HG02884 (cell line): ENCODE results near the gene POLR3A.
"Not testable (repeated sequence)": the region's sequence is repeated elsewhere in the genome, so short reads cannot be mapped to it uniquely, and the experiment has no call there.

Source experiments
- ATAC-seq: cut with Tn5 transposase; IDR thresholded peaks from one replicate; pipeline ENCODE4 v1.9.1; 2021; ENCODE audit warnings: mild to moderate bottlenecking, moderate library complexity; ENCODE audit not compliant: unreplicated experiment

The POLR3A gene

DNA sequence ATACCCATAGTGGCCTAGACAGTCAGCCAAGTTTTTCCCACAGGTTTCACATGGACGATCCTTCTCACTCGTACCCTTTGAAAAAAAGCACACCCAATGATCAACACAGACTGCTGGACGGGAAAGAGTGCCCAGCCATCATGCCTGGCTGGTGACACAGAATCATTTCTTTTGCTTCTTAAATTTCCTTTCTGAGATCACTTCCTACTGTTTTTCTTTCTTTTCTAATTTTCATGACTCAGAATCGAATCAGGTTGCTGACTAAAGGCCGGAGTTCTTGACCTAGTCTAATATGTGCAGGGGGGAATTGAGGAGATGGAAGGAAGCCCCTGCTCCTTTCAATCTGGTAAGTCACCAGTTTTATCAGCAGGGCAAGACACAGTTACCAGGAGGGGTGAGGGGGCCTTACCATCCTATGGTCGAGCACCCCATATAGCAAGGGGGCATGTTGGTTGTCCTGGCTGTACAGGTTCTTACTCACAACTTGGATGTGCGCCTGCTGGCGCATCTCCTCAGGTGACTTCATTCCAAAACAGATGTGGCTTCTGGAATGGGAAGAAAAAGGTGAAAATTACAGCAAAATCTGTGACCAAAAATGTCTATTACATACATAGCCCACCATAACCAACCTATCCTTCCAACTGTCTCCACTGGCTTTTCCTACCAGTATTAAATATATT, 3.5 kb downstream of the POLR3A start:
- ATAC-seq, result no peak

DNA sequence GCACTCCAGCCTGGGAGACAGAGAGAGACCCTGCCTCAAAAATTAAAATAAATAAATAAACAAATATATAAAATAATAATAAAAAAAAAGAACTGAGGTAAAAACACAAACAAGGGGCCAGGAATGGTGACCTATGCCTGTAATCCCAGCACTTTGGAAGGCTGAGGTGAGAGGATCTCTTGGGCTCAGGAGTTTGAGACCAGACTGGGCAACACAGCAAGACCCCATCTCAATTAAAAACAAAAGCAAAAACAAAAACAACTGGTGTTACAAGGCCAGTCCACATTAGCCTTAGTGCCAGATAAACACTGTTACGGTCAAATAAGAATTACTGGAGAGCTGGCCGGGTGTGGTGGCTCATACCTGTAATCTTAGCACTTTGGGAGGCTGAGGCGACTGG, 5.6 kb downstream of the POLR3A start:
- no peak for ATAC-seq

DNA sequence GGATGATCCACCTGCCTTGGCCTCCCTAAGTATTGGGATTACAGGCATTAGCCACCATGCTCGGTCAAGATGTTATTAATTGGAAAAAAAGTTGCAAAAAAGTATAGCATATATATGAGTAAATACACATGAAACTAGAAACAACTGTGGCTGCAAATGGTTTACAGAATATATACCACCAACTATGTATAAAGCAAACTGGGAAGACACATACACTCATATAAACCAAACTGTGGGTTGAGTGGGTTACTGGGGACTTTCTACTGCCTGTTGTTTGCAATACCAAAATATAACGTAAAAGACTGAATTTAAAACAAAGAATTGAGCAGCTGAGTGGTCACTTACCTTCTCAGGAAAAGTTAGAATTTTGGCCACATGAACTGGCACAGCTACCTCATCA, 8.1 kb downstream of the POLR3A start:
- ATAC-seq, result no peak

- no peak for ATAC-seq
Measured at GRCh38 chr10:78019264-78019663, 10.1 kb downstream of the POLR3A start.

GRCh38 chr10:78017856-78018255, 11.5 kb downstream of the POLR3A start:
- ATAC-seq, result no peak

GRCh38 chr10:78015546-78015945, 13.8 kb downstream of the POLR3A start:
- ATAC-seq, result no peak

DNA sequence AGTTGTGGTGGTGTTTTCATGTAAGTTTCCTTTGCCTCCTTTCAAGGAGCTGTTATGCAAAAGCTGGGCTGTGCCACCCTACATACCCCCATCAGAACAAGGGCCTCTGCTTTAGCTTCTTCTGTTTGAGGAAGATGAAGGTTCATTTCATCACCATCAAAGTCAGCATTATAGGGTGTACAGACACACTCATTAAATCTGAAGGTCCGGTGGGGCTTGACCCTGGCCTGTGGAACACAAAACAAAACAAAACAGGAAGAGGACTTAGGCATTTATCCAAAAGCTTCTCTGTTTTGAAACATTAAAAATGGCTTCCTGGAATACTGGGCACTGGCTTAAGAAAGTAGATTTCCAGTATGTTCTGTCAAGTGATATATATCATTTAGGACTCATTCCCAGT, 15.8 kb downstream of the POLR3A start:
- no peak for ATAC-seq

- no peak for ATAC-seq
Measured at GRCh38 chr10:78011065-78011464, 18.2 kb downstream of the POLR3A start.

GRCh38 chr10:78010278-78010677, 19.0 kb downstream of the POLR3A start:
- no peak for ATAC-seq

GRCh38 chr10:78009662-78010061, 19.7 kb downstream of the POLR3A start:
- no peak for ATAC-seq

GRCh38 chr10:78007172-78007571, 22.1 kb downstream of the POLR3A start:
- ATAC-seq, result no peak

DNA sequence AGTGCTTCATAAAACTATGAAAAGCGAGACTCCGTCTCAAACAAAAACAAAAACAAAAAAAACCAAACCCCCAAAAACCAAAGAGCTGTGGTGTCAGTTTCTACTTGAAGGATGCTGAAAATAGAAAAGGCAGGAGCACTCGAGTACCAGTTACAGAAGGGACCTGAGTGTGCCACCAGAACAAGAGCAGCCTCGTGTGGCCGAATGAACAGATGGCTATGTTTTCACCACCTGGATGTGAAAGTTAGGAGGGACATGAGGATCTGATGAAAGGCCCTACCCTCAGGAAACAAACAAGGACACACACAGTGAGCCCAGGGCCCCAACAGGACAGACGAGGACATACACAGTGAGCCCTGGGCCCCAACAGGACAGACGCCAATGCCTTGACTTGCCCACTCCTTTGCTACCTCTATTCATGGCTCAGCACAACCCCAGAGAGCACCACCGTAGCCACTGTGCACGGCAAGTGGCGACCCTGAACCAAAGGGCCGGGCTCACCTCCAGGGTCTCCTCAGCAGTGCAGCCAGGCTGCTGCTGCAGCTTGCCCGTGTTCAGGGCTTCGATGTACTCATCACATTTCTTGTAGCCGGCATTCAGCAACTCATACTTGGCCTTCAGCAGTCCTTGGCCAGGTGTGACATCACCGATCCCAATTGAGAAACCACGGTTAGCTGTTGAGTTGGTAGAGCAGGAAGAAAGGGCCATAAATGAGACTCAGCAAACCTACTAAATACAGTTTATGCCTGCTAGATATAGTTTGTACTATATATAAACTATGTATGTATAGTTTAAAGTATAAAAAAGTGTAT, 24.9 kb downstream of the POLR3A start:
- ATAC-seq, result no peak

DNA sequence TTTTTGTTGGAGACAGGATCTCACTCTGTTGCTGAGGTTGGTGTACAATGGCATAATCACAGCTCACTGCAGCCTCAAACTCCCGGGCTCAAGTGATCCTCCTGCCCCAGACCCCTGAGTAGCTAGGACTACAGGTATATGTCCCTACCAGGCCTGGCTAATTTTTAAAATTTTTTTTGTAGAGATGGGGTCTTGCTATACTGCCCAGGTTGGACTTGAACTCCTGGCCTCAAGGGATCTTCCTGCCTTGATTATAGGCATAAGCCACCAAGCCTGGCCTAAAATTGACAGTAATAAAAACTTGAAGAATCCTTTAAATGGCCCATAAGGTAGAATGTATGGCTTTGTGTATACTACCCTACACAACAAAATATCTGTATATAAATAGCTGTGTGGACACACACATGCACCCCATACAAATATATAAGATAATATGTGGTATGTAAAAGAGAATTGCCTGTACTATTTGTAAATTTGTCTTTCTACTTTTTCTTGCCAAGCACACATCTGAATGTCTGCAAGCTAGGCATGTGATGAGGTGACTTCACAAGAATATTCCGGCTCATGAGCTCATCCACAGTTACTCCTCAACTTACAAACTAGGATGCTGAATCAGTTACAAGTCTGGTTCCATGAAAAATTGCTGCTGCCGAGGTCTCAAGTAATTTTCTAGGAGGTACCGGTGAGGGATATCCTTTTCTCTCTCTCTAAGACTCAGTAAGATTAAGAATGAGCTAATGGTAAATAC, 26.6 kb downstream of the POLR3A start:
- no peak for ATAC-seq

DNA sequence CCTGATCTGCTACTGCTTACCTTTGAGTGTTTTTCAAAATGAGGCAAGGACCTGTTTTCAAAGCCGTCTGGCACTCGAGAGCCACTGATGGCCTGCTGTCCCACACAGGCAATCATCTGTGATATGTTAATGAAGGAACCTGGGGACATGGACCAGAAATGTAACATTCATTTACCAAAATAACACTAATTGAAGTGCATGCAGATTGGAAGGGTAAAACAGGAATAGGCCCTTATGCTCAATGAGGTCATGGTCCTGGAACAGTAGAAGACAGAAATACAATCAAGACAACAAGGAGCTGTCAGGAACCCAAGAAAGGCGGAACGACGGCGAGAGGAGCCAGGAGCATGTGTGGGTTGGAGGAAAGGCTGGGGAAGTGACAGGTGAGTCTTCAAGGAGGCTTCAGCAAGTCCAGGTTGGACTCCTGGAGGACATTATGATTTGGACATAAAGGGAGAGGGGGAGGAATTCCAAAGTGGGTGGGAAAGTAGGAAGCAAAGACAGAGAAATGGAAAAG, 28.3 kb downstream of the POLR3A start:
- no peak for ATAC-seq

DNA sequence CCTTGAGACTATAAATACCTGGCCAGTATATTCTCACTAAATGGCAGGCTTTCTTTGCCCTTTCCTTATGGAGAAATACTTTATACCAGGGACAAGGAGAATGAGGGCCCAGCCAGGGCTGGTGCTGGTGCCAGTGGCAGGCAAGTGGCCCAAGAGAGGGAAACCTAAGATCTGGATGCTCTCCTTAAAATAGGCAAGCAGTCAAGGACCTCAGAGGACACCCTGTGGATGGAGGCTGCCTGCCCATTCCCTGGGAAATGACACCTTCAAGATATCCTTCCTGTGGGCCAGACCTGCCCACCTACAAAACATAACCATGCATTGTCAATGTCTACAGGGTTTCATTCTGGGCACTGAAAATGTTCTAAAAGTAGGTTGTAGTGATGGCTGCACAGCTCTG, 29.1 kb downstream of the POLR3A start:
- no peak for ATAC-seq

DNA sequence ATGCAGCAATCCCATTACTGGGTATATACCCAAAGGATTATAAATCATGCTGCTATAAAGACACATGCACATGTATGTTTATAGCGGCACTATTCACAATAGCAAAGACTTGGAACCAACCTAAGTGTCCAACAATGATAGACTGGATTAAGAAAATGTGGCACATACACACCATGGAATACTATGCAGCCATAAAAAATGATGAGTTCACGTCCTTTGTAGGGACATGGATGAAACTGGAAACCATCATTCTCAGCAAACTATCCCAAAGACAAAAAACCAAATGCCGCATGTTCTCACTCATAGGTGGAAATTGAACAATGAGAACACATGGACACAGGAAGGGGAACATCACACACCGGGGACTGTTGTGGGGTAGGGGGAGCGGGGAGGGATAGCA, 30.5 kb downstream of the POLR3A start:
- not testable (repeated sequence) for ATAC-seq

DNA sequence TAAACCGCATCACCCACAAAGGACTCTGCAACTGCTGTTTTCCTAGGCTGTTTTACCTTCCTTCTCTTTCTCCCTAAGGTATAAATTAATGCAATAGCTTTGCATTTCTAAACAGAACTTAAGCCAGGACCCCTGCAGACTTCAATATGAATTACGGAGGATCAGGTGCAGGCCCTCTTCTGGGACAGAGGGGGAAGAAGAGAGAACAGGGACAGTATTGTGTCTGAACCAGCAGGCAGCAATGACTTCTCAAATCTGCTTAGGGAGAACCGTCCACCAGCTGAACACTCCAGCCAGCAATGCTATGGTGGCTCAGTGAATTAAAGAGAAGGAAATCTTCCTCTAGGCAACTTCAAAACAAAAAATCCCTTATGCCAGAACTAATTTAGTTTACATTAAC, 35.7 kb downstream of the POLR3A start:
- no peak for ATAC-seq

DNA sequence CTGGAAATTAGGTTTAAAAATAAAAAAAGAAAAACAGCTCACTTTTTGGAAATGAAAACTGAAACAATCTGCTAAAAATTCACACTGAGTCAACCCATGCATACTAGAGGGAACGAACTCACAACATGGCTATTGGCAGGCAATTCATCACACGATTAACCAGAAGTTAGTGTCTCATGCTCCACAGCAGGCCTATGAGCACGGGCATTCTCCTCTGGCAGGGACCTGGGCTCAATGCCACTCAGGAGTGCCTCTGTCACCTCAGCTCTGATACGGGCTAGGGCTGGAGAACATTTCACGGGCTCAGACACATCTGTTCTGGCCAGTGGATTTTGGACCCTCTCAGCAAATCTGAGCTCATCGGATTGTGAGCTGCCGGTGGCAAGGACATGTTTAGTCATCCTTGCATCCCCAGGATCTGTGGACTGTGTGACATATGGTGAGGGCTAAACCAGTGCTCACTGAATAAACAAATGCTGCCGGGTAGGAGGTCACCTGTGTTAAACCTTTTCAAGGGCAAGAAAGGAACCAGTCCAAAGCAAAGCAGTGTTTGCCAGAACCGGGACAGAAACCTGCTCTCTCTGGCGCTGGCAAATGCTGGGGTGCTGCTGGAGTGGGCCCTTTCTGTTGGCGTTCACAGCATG, 40.1 kb downstream of the POLR3A start:
- ATAC-seq, result no peak

GRCh38 chr10:77987671-77988255, 41.6 kb downstream of the POLR3A start:
- no peak for ATAC-seq

DNA sequence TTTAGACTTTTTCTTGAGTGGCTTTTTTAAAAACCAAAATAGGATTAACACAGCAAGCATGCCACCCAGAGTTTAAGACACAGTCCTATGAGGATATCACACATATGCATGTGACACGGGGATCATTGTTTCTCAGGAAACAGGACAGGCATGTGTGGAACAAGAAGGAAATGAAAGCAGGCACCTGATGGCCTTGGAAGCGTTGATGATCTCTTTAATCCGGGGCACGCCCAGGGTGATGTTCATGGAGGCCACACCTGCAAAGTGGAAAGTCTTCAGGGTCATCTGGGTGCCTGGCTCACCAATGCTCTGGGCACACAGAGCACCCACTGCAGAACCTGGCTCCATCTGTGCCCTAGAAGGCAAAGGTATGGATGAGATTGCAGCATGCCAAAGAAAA, 44.3 kb downstream of the POLR3A start:
- ATAC-seq, result no peak
